DOHH2 (cell line): Measurements from ENCODE around the gene KREMEN1.
A peak's percentile ranks its signal among the peaks of the same experiment; 100 is the strongest.

Source experiments
- H3F3A ChIP-seq: fragments of 200-600 bp; sonication (generic), shearing (Covaris generic); 2 replicates; pipeline ENCODE4 v1.6.0; 2016; ENCODE audit warnings: antibody characterized with exemption, mild to moderate bottlenecking; ENCODE audit not compliant: control insufficient read depth, insufficient read depth
- H3K27ac ChIP-seq: fragments of 200-600 bp; sonication (generic); 2 replicates; pipeline ENCODE4 v1.5.1; 2014; ENCODE audit warnings: low read depth, mild to moderate bottlenecking, low read length, moderate library complexity
- H3K27me3 ChIP-seq: fragments of 200-600 bp; sonication (generic); 2 replicates; pipeline ENCODE4 v1.6.1; 2014; ENCODE audit warnings: mild to moderate bottlenecking, low read length, mixed read lengths; ENCODE audit not compliant: control insufficient read depth
- H3K36me3 ChIP-seq: fragments of 200-600 bp; sonication (generic); 2 replicates; pipeline ENCODE4 v1.6.1; 2014; ENCODE audit warnings: mild to moderate bottlenecking, low read length, moderate library complexity, mixed read lengths; ENCODE audit not compliant: control insufficient read depth
- H3K4me1 ChIP-seq: fragments of 200-600 bp; sonication (generic); 2 replicates; pipeline ENCODE4 v1.6.1; 2014; ENCODE audit warnings: mild to moderate bottlenecking, low read length, mixed read lengths; ENCODE audit not compliant: control insufficient read depth
- H3K4me2 ChIP-seq: fragments of 200-600 bp; sonication (generic); 2 replicates; pipeline ENCODE4 v1.6.0; 2014; ENCODE audit warnings: mild to moderate bottlenecking, low read length, moderate library complexity
- H3K4me3 ChIP-seq: fragments of 200-600 bp; sonication (generic); 2 replicates; pipeline ENCODE4 v1.5.1; 2014; ENCODE audit warnings: mild to moderate bottlenecking, low read length, mixed read lengths
- H3K79me2 ChIP-seq: fragments of 200-600 bp; sonication (generic); 2 replicates; pipeline ENCODE4 v1.6.1; 2014; ENCODE audit warnings: mild to moderate bottlenecking, low read length, mixed read lengths; ENCODE audit not compliant: control insufficient read depth
- H3K9me2 ChIP-seq: fragments of 200-600 bp; sonication (generic); replicated peaks from 2 replicates; pipeline ENCODE4 v1.6.1; 2014; ENCODE audit warnings: mild to moderate bottlenecking, low read length, mixed read lengths; ENCODE audit not compliant: control insufficient read depth
- H3K9me3 ChIP-seq: fragments of 200-600 bp; sonication (generic); 2 replicates; pipeline ENCODE4 v1.6.1; 2014; ENCODE audit warnings: antibody characterized with exemption, low read length, mixed read lengths; ENCODE audit not compliant: control insufficient read depth, insufficient read depth
- H4K20me1 ChIP-seq: fragments of 200-600 bp; sonication (generic); 2 replicates; pipeline ENCODE4 v1.6.0; 2014; ENCODE audit warnings: low read depth, mild to moderate bottlenecking, antibody characterized with exemption, low read length, moderate library complexity; ENCODE audit not compliant: control insufficient read depth, insufficient read depth
- CTCF ChIP-seq: fragments of 200-600 bp; sonication (generic); IDR thresholded peaks from one replicate; pipeline ENCODE4 v1.5.1; 2014; ENCODE audit warnings: antibody characterized with exemption, mild to moderate bottlenecking, low read depth, low read length; ENCODE audit not compliant: poor library complexity, severe bottlenecking
- EZH2phosphoT487 ChIP-seq: fragments of 200-600 bp; sonication (generic); IDR thresholded peaks from 2 replicates; pipeline ENCODE4 v1.6.1; 2017; ENCODE audit warnings: borderline replicate concordance, mild to moderate bottlenecking, antibody characterized with exemption, low read length, moderate library complexity, mixed read lengths

Gene KREMEN1

GRCh38 chr22:29166180-29166579, 93.3 kb downstream of the KREMEN1 start:
- no peaks in the 10 kb centered on the region for H4K20me1 ChIP-seq
- H3K79me2 ChIP-seq, result no peaks in the 10 kb centered on the region
- H3K4me3 ChIP-seq, result no peak overlapping the region
- H3K27ac ChIP-seq, result no peak overlapping the region
- TF ChIP-seq CTCF (no peak), EZH2phosphoT487 (no peak)
- no peak overlapping the region for H3K4me2 ChIP-seq
- H3K27me3 ChIP-seq, result peaks cover 16% of the 10 kb centered on the region; the same call in 1 of the 2 replicates
- H3F3A ChIP-seq, result no peaks in the 10 kb centered on the region
- no peaks in the 10 kb centered on the region for H3K9me2 ChIP-seq
- no peaks in the 10 kb centered on the region for H3K36me3 ChIP-seq
- H3K9me3 ChIP-seq, result no peaks in the 10 kb centered on the region
- peaks cover 12% of the 10 kb centered on the region for H3K4me1 ChIP-seq

DNA sequence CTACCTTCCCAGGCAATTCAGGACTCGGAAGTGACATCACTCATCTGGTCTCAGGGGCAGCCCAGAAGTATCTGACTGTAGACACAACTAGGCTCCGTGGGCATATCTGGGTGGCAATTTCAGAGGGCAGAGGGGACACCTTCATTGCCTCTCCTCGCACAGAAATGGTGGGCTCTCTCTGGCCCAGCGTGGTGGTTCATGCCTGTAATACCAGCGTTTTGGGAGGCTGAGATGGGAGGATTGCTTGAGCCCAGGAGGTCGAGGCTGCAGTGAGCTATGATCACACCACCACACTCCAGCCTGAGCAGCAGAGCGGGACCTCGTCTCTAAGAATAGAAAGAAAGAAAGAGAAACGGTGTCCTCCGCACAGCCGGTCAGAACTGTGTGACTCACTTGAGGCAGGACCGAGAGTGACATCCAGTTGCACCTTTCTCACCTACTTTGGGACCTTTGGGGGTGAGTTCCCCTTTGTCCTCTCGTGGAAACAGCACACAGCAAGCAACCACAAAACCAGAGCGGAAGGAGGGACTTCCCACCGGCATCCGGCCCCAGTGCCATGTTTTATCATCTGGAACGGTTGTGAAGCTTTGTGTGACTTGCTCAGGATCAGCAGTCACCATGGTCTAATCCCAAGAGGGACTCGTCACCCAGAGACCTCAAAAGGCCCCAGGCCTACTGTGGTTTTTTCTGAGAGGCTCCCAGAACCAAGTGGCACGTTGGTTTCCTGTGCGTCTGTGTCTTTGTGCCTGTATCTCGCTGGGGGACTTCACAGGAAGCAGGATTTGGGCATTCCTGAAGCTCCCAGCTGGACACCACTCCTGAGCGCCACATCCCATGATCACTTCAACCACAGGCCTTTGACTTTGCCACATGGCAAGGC, 94.4 kb downstream of the KREMEN1 start:
- Histone ChIP-seq H3K9me3 (no peaks in the 10 kb centered on the region), H4K20me1 (no peaks in the 10 kb centered on the region), H3K27ac (no peak overlapping the region), H3K36me3 (no peaks in the 10 kb centered on the region), H3K79me2 (no peaks in the 10 kb centered on the region), H3K9me2 (no peaks in the 10 kb centered on the region), H3K4me2 (0 out of 2 replicates have a peak overlapping the region, but pooled peaks have one; percentile 24), H3K4me1 (peaks cover 12% of the 10 kb centered on the region), H3K4me3 (no peak overlapping the region), H3K27me3 (peaks cover 16% of the 10 kb centered on the region; the same call in 1 of the 2 replicates), H3F3A (no peaks in the 10 kb centered on the region)
- no peak for TF ChIP-seq CTCF
- TF ChIP-seq EZH2phosphoT487, result 0 out of 2 replicates have a peak, but pooled peaks have one; percentile 51

GRCh38 chr22:29171721-29172120, 98.9 kb downstream of the KREMEN1 start:
- Histone ChIP-seq H3K9me2 (no peaks in the 10 kb centered on the region), H3K79me2 (no peaks in the 10 kb centered on the region), H3K9me3 (no peaks in the 10 kb centered on the region), H3K4me1 (peaks cover 11% of the 10 kb centered on the region), H3F3A (no peaks in the 10 kb centered on the region), H3K4me2 (no peak overlapping the region), H3K27me3 (peaks cover 16% of the 10 kb centered on the region; the same call in 1 of the 2 replicates), H3K4me3 (no peak overlapping the region), H4K20me1 (no peaks in the 10 kb centered on the region), H3K36me3 (no peaks in the 10 kb centered on the region), H3K27ac (no peak overlapping the region)
- TF ChIP-seq EZH2phosphoT487, result no peak
- TF ChIP-seq CTCF, result no peak
